Measurements from ENCODE around the gene TACC3.

DNA sequence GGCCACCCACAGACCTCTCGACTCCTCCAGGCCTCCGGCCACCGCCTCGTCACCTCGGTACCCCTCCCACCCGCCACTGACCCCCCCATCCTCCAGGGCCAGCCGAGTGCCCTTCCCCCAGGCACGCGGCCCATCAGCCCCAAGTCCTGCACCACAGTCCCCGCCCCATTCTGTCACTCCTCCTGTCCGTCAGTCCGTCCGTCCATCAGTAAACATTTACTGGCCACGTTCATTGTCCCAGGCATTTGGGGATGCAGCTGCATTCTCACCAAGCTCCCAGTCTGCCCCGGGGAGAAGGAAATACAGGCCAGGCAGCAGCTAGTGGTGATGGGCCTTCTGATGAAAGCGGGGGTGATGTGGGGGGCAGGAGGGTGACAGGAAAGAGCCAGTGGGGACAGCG lies 36.5 kb downstream of the TACC3 start:
- TF ChIP-seq, protein P1, sequence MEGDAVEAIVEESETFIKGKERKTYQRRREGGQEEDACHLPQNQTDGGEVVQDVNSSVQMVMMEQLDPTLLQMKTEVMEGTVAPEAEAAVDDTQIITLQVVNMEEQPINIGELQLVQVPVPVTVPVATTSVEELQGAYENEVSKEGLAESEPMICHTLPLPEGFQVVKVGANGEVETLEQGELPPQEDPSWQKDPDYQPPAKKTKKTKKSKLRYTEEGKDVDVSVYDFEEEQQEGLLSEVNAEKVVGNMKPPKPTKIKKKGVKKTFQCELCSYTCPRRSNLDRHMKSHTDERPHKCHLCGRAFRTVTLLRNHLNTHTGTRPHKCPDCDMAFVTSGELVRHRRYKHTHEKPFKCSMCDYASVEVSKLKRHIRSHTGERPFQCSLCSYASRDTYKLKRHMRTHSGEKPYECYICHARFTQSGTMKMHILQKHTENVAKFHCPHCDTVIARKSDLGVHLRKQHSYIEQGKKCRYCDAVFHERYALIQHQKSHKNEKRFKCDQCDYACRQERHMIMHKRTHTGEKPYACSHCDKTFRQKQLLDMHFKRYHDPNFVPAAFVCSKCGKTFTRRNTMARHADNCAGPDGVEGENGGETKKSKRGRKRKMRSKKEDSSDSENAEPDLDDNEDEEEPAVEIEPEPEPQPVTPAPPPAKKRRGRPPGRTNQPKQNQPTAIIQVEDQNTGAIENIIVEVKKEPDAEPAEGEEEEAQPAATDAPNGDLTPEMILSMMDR (IDR thresholded peaks at IDR 0.05), result no peak
- TF ChIP-seq POLR2A (IDR thresholded peaks at IDR 0.05), result no peak

All from Peyer's patch (tissue), 4 donors.